ENCODE data around the gene NPAS2. TPM values are rescaled to one million over a fixed set of nuclear protein-coding genes. Genes with fewer than 3 reads are reported as not detected.

Gene NPAS2
- total RNA-seq, 2 experiments from 2014 or later, result 5.5 to 6.2 TPM

GRCh38 chr2:100999995-101000394, 180.1 kb downstream of the NPAS2 start:
- no peak overlapping the region for H3K4me3 Mint-ChIP-seq
- no peak for ATAC-seq
- peaks cover 35% of the 10 kb centered on the region for H3K36me3 Mint-ChIP-seq (ENCODE audit: low read depth)
- ChIA-PET POLR2A (no interaction called here), CTCF (interaction anchor here (1.5 kb wide), 1 partner anchor 9 kb away, joined by 3 read pairs; no protein-coding TSS in a partner anchor)
- H3K9me3 Mint-ChIP-seq (ENCODE audit: insufficient read depth), result peaks cover 5% of the 10 kb centered on the region
- no peak for DNase-seq
- H3K27me3 Mint-ChIP-seq (ENCODE audit: low read depth), result peaks cover 3% of the 10 kb centered on the region
- no peak overlapping the region for H3K27ac Mint-ChIP-seq
- peaks cover 26% of the 10 kb centered on the region for H3K4me1 Mint-ChIP-seq (ENCODE audit: low read depth)

- CTCF ChIA-PET, result interaction anchor here (0.6 to 3.9 kb wide), 10 partner anchors 11 to 411 kb away, joined by 3 to 29 read pairs (median 4); no protein-coding TSS in a partner anchor
- Mint-ChIP-seq H3K27me3 (ENCODE audit: low read depth) (peaks cover 3% of the 10 kb centered on the region), H3K9me3 (ENCODE audit: insufficient read depth) (peaks cover 5% of the 10 kb centered on the region), H3K4me3 (peak within 1 kb of the TSS; percentile 94), H3K36me3 (ENCODE audit: low read depth) (peaks cover 52% of the 10 kb centered on the region), H3K4me1 (ENCODE audit: low read depth) (peaks cover 44% of the 10 kb centered on the region), H3K27ac (peak within 1 kb of the TSS; percentile 96)
- ATAC-seq (peak; percentile 95), DNase-seq (peak; percentile 98)
- POLR2A ChIA-PET, result interaction anchor here (0.6 to 2.7 kb wide), 14 partner anchors 11 to 439 kb away, joined by 3 to 14 read pairs (median 4); partner anchors contain the start of gene PDCL3
These were observed 182.0 kb downstream of the NPAS2 start, which contains the start of gene RPL31 for GRCh38 chr2:101001691-101002561. Gene RPL31 (plus strand): TSS chr2:101002289. CDS start chr2:101002702, 413 bp downstream.

- Mint-ChIP-seq H3K27ac (peak overlapping the region; percentile 96), H3K4me1 (ENCODE audit: low read depth) (peaks cover 51% of the 10 kb centered on the region), H3K36me3 (ENCODE audit: low read depth) (peaks cover 58% of the 10 kb centered on the region), H3K4me3 (peak overlapping the region; percentile 94), H3K27me3 (ENCODE audit: low read depth) (peaks cover 3% of the 10 kb centered on the region), H3K9me3 (ENCODE audit: insufficient read depth) (peaks cover 5% of the 10 kb centered on the region)
- DNase-seq (no peak), ATAC-seq (no peak)
- POLR2A ChIA-PET, result interaction anchor here (0.6 to 2.7 kb wide), 11 partner anchors 10 to 361 kb away, joined by 3 to 14 read pairs (median 5); no protein-coding TSS in a partner anchor
- CTCF ChIA-PET, result interaction anchor here (1.0 to 3.9 kb wide), 9 partner anchors 10 to 408 kb away, joined by 3 to 29 read pairs (median 4); no protein-coding TSS in a partner anchor
These were observed 182.8 kb downstream of the NPAS2 start for GRCh38 chr2:101002562-101003277.

- peaks cover 64% of the 10 kb centered on the region for H3K36me3 Mint-ChIP-seq (ENCODE audit: low read depth)
- H3K4me3 Mint-ChIP-seq, result peak overlapping the region; percentile 94
- ATAC-seq, result no peak
- peaks cover 5% of the 10 kb centered on the region for H3K9me3 Mint-ChIP-seq (ENCODE audit: insufficient read depth)
- H3K27ac Mint-ChIP-seq, result peak overlapping the region; percentile 96
- ChIA-PET POLR2A (interaction anchor here (0.5 to 2.7 kb wide), 4 partner anchors 9 to 250 kb away, joined by 3 to 14 read pairs (median 7); no protein-coding TSS in a partner anchor), CTCF (interaction anchor here (1.4 to 3.9 kb wide), 6 partner anchors 10 to 408 kb away, joined by 4 to 29 read pairs (median 6); no protein-coding TSS in a partner anchor)
- peaks cover 3% of the 10 kb centered on the region for H3K27me3 Mint-ChIP-seq (ENCODE audit: low read depth)
- no peak for DNase-seq
- H3K4me1 Mint-ChIP-seq (ENCODE audit: low read depth), result peaks cover 57% of the 10 kb centered on the region
These were observed 183.4 kb downstream of the NPAS2 start for GRCh38 chr2:101003278-101003775.

GRCh38 chr2:101004620-101005325, 184.8 kb downstream of the NPAS2 start:
- ATAC-seq (no peak), DNase-seq (no peak)
- Mint-ChIP-seq H3K36me3 (ENCODE audit: low read depth) (peaks cover 72% of the 10 kb centered on the region), H3K27me3 (ENCODE audit: low read depth) (no peaks in the 10 kb centered on the region), H3K4me3 (peak overlapping the region; percentile 94), H3K27ac (peak overlapping the region; percentile 96), H3K4me1 (ENCODE audit: low read depth) (peaks cover 60% of the 10 kb centered on the region), H3K9me3 (ENCODE audit: insufficient read depth) (peaks cover 5% of the 10 kb centered on the region)
- ChIA-PET POLR2A (interaction anchor here (0.6 to 1.0 kb wide), 2 partner anchors 17 to 143 kb away, joined by 3 read pairs; no protein-coding TSS in a partner anchor), CTCF (interaction anchor here (1.6 to 3.9 kb wide), 3 partner anchors 8 to 247 kb away, joined by 3 to 29 read pairs (median 21); no protein-coding TSS in a partner anchor)

- Mint-ChIP-seq H3K9me3 (ENCODE audit: insufficient read depth) (peaks cover 5% of the 10 kb centered on the region), H3K27ac (peak overlapping the region; percentile 19), H3K27me3 (ENCODE audit: low read depth) (no peaks in the 10 kb centered on the region), H3K4me3 (no peak overlapping the region), H3K36me3 (ENCODE audit: low read depth) (peaks cover 78% of the 10 kb centered on the region), H3K4me1 (ENCODE audit: low read depth) (peaks cover 63% of the 10 kb centered on the region)
- ChIA-PET POLR2A (interaction anchor here (0.6 kb wide), 1 partner anchor 408 kb away, joined by 4 read pairs; no protein-coding TSS in a partner anchor), CTCF (interaction anchor here (1.6 to 1.9 kb wide), 2 partner anchors 199 to 400 kb away, joined by 4 to 8 read pairs; no protein-coding TSS in a partner anchor)
- DNase-seq (no peak), ATAC-seq (no peak)
These were observed 186.3 kb downstream of the NPAS2 start for GRCh38 chr2:101006065-101006715.

GRCh38 chr2:101007415-101008345, 187.7 kb downstream of the NPAS2 start:
- H3K36me3 Mint-ChIP-seq (ENCODE audit: low read depth), result peaks cover 76% of the 10 kb centered on the region
- no peaks in the 10 kb centered on the region for H3K9me3 Mint-ChIP-seq (ENCODE audit: insufficient read depth)
- no peak for ATAC-seq
- no peak overlapping the region for H3K4me3 Mint-ChIP-seq
- no peak for DNase-seq
- no peaks in the 10 kb centered on the region for H3K27me3 Mint-ChIP-seq (ENCODE audit: low read depth)
- H3K27ac Mint-ChIP-seq, result peak overlapping the region; percentile 26
- ChIA-PET POLR2A (interaction anchor here (1.2 kb wide), 1 partner anchor 245 kb away, joined by 4 read pairs; the partner anchor contains the start of gene CNOT11), CTCF (interaction anchor here (0.7 to 3.0 kb wide), 3 partner anchors 193 to 263 kb away, joined by 3 to 17 read pairs (median 3); no protein-coding TSS in a partner anchor)
- peaks cover 58% of the 10 kb centered on the region for H3K4me1 Mint-ChIP-seq (ENCODE audit: low read depth)

- H3K4me3 Mint-ChIP-seq, result no peak overlapping the region
- H3K36me3 Mint-ChIP-seq (ENCODE audit: low read depth), result peaks cover 64% of the 10 kb centered on the region
- CTCF ChIA-PET, result interaction anchor here (0.7 to 2.5 kb wide), 5 partner anchors 16 to 241 kb away, joined by 3 to 14 read pairs (median 6); partner anchors contain the start of genes CNOT11 and TBC1D8
- no peak overlapping the region for H3K27ac Mint-ChIP-seq
- no peaks in the 10 kb centered on the region for H3K27me3 Mint-ChIP-seq (ENCODE audit: low read depth)
- DNase-seq, result no peak
- H3K9me3 Mint-ChIP-seq (ENCODE audit: insufficient read depth), result no peaks in the 10 kb centered on the region
- H3K4me1 Mint-ChIP-seq (ENCODE audit: low read depth), result peaks cover 32% of the 10 kb centered on the region
- no peak for ATAC-seq
- POLR2A ChIA-PET, result no interaction called here
These were observed 191.2 kb downstream of the NPAS2 start for GRCh38 chr2:101011152-101011551.

- peaks cover 57% of the 10 kb centered on the region for H3K36me3 Mint-ChIP-seq (ENCODE audit: low read depth)
- H3K4me3 Mint-ChIP-seq, result no peak overlapping the region
- POLR2A ChIA-PET, result interaction anchor here (1.0 to 1.3 kb wide), 3 partner anchors 9 to 240 kb away, joined by 3 to 8 read pairs (median 3); partner anchors contain the start of gene RPL31
- DNase-seq, result no peak
- H3K27ac Mint-ChIP-seq, result no peak overlapping the region
- H3K4me1 Mint-ChIP-seq (ENCODE audit: low read depth), result peaks cover 23% of the 10 kb centered on the region
- H3K9me3 Mint-ChIP-seq (ENCODE audit: insufficient read depth), result no peaks in the 10 kb centered on the region
- no peak for ATAC-seq
- no peaks in the 10 kb centered on the region for H3K27me3 Mint-ChIP-seq (ENCODE audit: low read depth)
- CTCF ChIA-PET, result interaction anchor here (0.6 to 2.5 kb wide), 36 partner anchors 9 to 468 kb away, joined by 3 to 58 read pairs (median 4); partner anchors contain the start of genes CNOT11, CREG2, RPL31 and TBC1D8
These were observed 192.2 kb downstream of the NPAS2 start for GRCh38 chr2:101012054-101012705.
